ENCODE results near the gene DAPK2. TPM values are rescaled to one million over a fixed set of nuclear protein-coding genes. Genes with fewer than 3 reads are reported as not detected.

Gene DAPK2
- total and polyA plus RNA-seq, 2 of the 13 experiments (the other 11 are each of a cell fraction or from before 2014, with no cell fraction given), result 0.33 to 0.63 TPM

- Histone ChIP-seq H4K20me1 (ENCODE audit: insufficient read depth, low read length) (no peaks in the 10 kb centered on the region), H3K4me3 (replicated peaks in 1 of 3; ENCODE audit: insufficient read depth in 1 of 3, low read depth in 2 of 3, low read length in 3 of 3) (no peak overlapping the region), H3K79me2 (ENCODE audit: insufficient read depth, low read length) (no peaks in the 10 kb centered on the region), H3K27me3 (ENCODE audit: control insufficient read depth in 1 of 2, insufficient read depth in 2 of 2, low read length in 2 of 2) (no peaks in the 10 kb centered on the region; a peak in 1 of 5 replicates), H3K27ac (ENCODE audit: extremely low read length, insufficient read depth, low read length) (no peak overlapping the region), H3K4me1 (ENCODE audit: insufficient read depth, low read length) (peaks cover 12% of the 10 kb centered on the region), H3K9ac (ENCODE audit: insufficient read depth, low read depth, low read length) (no peak overlapping the region), H2AFZ (ENCODE audit: low read length) (no peak overlapping the region), H3K9me3 (ENCODE audit: low read length) (no peaks in the 10 kb centered on the region), H3K4me2 (ENCODE audit: low read depth, low read length) (no peak overlapping the region), H3K36me3 (replicated peaks in 1 of 2; ENCODE audit: control insufficient read depth in 1 of 2, insufficient read depth in 2 of 2, low read length in 2 of 2) (no peaks in the 10 kb centered on the region)
- ChIA-PET POLR2A (no interaction called here), CTCF (ENCODE audit: low intra/inter-chr PET ratio, low total read pairs) (no interaction called here)
- WGBS (ENCODE audit: low lambda C conversion rate), result 69% methylated on average over 5 of the region's 6 CpGs
- BruUV-seq (replicated peaks), result no TSS peak
- intact Hi-C loops (cut with micrococcal nuclease; ENCODE audit: unreplicated experiment) (no loop called here), in situ Hi-C loops (cut with HindIII; ENCODE audit: extremely low pct_ligation_motif_present, low pct_unique_long_range_greater_than_20kb) (no loop called here)
- FAIRE-seq (no peak), DNase-seq (ENCODE audit: low spot score) (no peak), ATAC-seq (peak; percentile 27; the same call in 1 of the 3 replicates)
- no peak for TF ChIP-seq ZNF615 (CRISPR knock-in tag; IDR thresholded peaks at IDR 0.05; ENCODE audit: borderline replicate concordance)
- no peak for TF ChIP-seq MLX (CRISPR knock-in tag; IDR thresholded peaks at IDR 0.05)
- TF ChIP-seq PHF20 (CRISPR knock-in tag; IDR thresholded peaks at IDR 0.05), result no peak
- no peak for TF ChIP-seq ZSCAN20 (CRISPR knock-in tag; IDR thresholded peaks at IDR 0.05; ENCODE audit: borderline replicate concordance)
- TF ChIP-seq ZNF143 (CRISPR knock-in tag; IDR thresholded peaks at IDR 0.05), result no peak
- no peak for TF ChIP-seq GABPB1 (CRISPR knock-in tag; IDR thresholded peaks at IDR 0.05)
- no peak for TF ChIP-seq ZBTB10 (CRISPR knock-in tag; IDR thresholded peaks at IDR 0.05; ENCODE audit: borderline replicate concordance)
- no peak for TF ChIP-seq TARDBP (CRISPR knock-in tag; IDR thresholded peaks at IDR 0.05)
- TF ChIP-seq SMARCE1 (IDR thresholded peaks at IDR 0.05; ENCODE audit: borderline replicate concordance), result no peak
- no peak for TF ChIP-seq GTF2F1 (IDR thresholded peaks at IDR 0.05; ENCODE audit: low read length)
- TF ChIP-seq YY1 (IDR thresholded peaks at IDR 0.05; ENCODE audit: insufficient read depth, insufficient replicate concordance, low read depth, low read length), result no peak
- TF ChIP-seq SOX6 (IDR thresholded peaks at IDR 0.05), result no peak
- TF ChIP-seq SOX6 (CRISPR knock-in tag; IDR thresholded peaks at IDR 0.05), result no peak
- no peak for TF ChIP-seq HDAC6 (IDR thresholded peaks at IDR 0.05; ENCODE audit: low read depth, low read length)
- no peak for TF ChIP-seq GPN1 (CRISPR knock-in tag; IDR thresholded peaks at IDR 0.05; ENCODE audit: borderline replicate concordance)
- no peak for TF ChIP-seq TRIM22 (IDR thresholded peaks at IDR 0.05)
Observed at GRCh38 chr15:63979262-63979793, 67.0 kb downstream of the DAPK2 start.

All from HepG2 (cell line).